WTC11 (cell line): ENCODE data around the gene MGAT3. TPM values are rescaled to one million over a fixed set of nuclear protein-coding genes. Genes with fewer than 3 reads are reported as not detected.

Source experiments
- ATAC-seq: fragments of 200-7000 bp; cut with Tn5 transposase; 2 replicates; pipeline ENCODE4 v1.10.0; 2021; ENCODE audit warnings: mild to moderate bottlenecking, moderate library complexity
- CTCF ChIA-PET: fragments of 300-600 bp; sonication (Branson Sonifier 250); formaldehyde crosslinking; loops from one replicate; lab custom pipeline; 2021; ENCODE audit warnings: antibody characterized with exemption; lab: Charles Lee
- POLR2A ChIA-PET: fragments of 350-600 bp; sonication (Branson Sonifier 250); formaldehyde crosslinking; loops from one replicate; lab custom pipeline; 2021; ENCODE audit warnings: antibody characterized with exemption; lab: Charles Lee
- DNase-seq: peaks from one replicate; pipeline ENCODE4 v3.0.0; 2021; ENCODE audit warnings: low spot score
- H3K27ac Mint-ChIP-seq: 2 replicates; pipeline ENCODE4 v1.8.0; 2021; ENCODE audit warnings: mixed read lengths
- H3K27me3 Mint-ChIP-seq: 2 replicates; pipeline ENCODE4 v1.8.0; 2021; ENCODE audit warnings: low read depth, mild to moderate bottlenecking, moderate library complexity, mixed read lengths
- H3K36me3 Mint-ChIP-seq: 2 replicates; pipeline ENCODE4 v1.8.0; 2021; ENCODE audit warnings: mixed read lengths
- H3K4me1 Mint-ChIP-seq: 2 replicates; pipeline ENCODE4 v1.8.0; 2022; ENCODE audit warnings: mixed read lengths
- H3K4me3 Mint-ChIP-seq: 2 replicates; pipeline ENCODE4 v1.8.0; 2021; ENCODE audit warnings: mild to moderate bottlenecking, moderate library complexity, mixed read lengths
- H3K9me3 Mint-ChIP-seq: 2 replicates; pipeline ENCODE4 v1.8.0; 2021; ENCODE audit warnings: mixed read lengths
- FOXP1 ChIP-seq: sonication (generic); formaldehyde crosslinking; IDR thresholded peaks from 2 replicates; pipeline ENCODE4 v1.8.0; 2022; ENCODE audit warnings: missing genetic modification reagents, mild to moderate bottlenecking, moderate library complexity, borderline replicate concordance
- GRHL2 ChIP-seq: fragments of 250-450 bp; sonication (Bioruptor Pico); IDR thresholded peaks from 2 replicates; pipeline ENCODE4 v1.8.0; 2022; ENCODE audit warnings: mild to moderate bottlenecking, moderate library complexity; ENCODE audit not compliant: insufficient replicate concordance, severe bottlenecking
- GTF2I ChIP-seq: fragments of 250-450 bp; sonication (Bioruptor Pico); conservative IDR thresholded peaks from 2 replicates; pipeline ENCODE4 v1.4.0; 2021; ENCODE audit warnings: mild to moderate bottlenecking
- IRF2 ChIP-seq: sonication (generic); formaldehyde crosslinking; IDR thresholded peaks from 2 replicates; pipeline ENCODE4 v1.8.0; 2022; ENCODE audit warnings: low read depth, missing genetic modification reagents, borderline replicate concordance
- KAT7 ChIP-seq: sonication (generic); formaldehyde crosslinking; IDR thresholded peaks from 2 replicates; pipeline ENCODE4 v1.8.1; 2023; ENCODE audit warnings: missing genetic modification reagents, mild to moderate bottlenecking, borderline replicate concordance
- SMAD4 ChIP-seq: sonication (generic); formaldehyde crosslinking; IDR thresholded peaks from 2 replicates; pipeline ENCODE4 v1.8.0; 2022; ENCODE audit warnings: mild to moderate bottlenecking, missing genetic modification reagents
- TEAD4 ChIP-seq: sonication (generic); formaldehyde crosslinking; IDR thresholded peaks from 2 replicates; pipeline ENCODE4 v1.8.0; 2022; ENCODE audit warnings: mild to moderate bottlenecking, missing genetic modification reagents
- ZNF138 ChIP-seq: sonication (generic); formaldehyde crosslinking; conservative IDR thresholded peaks from 2 replicates; pipeline ENCODE4 v1.8.1; 2022; ENCODE audit warnings: mild to moderate bottlenecking, moderate library complexity, missing genetic modification reagents
- total RNA-seq: library from RNA; stranded (reverse); gene quantifications from 3 replicates; pipeline ENCODE4 v1.2.3, GENCODE V29; 2021
- TF ChIP-seq, protein P1 (sequence below): sonication (generic); formaldehyde crosslinking; IDR thresholded peaks from 2 replicates; pipeline ENCODE4 v1.8.1; 2023; ENCODE audit warnings: mild to moderate bottlenecking, moderate library complexity, missing genetic modification reagents
- TF ChIP-seq, protein P2 (sequence below): sonication (generic); formaldehyde crosslinking; IDR thresholded peaks from 2 replicates; pipeline ENCODE4 v1.8.0; 2022; ENCODE audit warnings: mild to moderate bottlenecking, missing genetic modification reagents
- TF ChIP-seq, protein P3 (sequence below): sonication (generic); formaldehyde crosslinking; conservative IDR thresholded peaks from 2 replicates; pipeline ENCODE4 v1.8.1; 2023; ENCODE audit warnings: mild to moderate bottlenecking, low read depth, missing genetic modification reagents, moderate library complexity
- TF ChIP-seq, protein P4 (sequence below): fragments of 250-450 bp; sonication (Bioruptor Pico); IDR thresholded peaks from 2 replicates; pipeline ENCODE4 v1.9.0; 2021; ENCODE audit warnings: mild to moderate bottlenecking, borderline replicate concordance
- TF ChIP-seq, protein P5 (sequence below): sonication (generic); formaldehyde crosslinking; IDR thresholded peaks from 2 replicates; pipeline ENCODE4 v1.8.1; 2023; ENCODE audit warnings: mild to moderate bottlenecking, missing genetic modification reagents, borderline replicate concordance
- TF ChIP-seq, protein P6 (sequence below): sonication (generic); formaldehyde crosslinking; IDR thresholded peaks from 2 replicates; pipeline ENCODE4 v1.8.1; 2022; ENCODE audit warnings: mild to moderate bottlenecking, moderate library complexity, missing genetic modification reagents
- TF ChIP-seq, protein P7 (sequence below): fragments of 250-450 bp; sonication (Bioruptor Pico); IDR thresholded peaks from 2 replicates; pipeline ENCODE4 v2.1.2; 2022; ENCODE audit warnings: mild to moderate bottlenecking, moderate library complexity
- TF ChIP-seq, protein P8 (sequence below): sonication (generic); formaldehyde crosslinking; IDR thresholded peaks from 2 replicates; pipeline ENCODE4 v1.8.0; 2022; ENCODE audit warnings: mild to moderate bottlenecking, missing genetic modification reagents

Gene MGAT3
- total RNA-seq, 1 experiment from 2014 or later, result 11.4 TPM

DNA sequence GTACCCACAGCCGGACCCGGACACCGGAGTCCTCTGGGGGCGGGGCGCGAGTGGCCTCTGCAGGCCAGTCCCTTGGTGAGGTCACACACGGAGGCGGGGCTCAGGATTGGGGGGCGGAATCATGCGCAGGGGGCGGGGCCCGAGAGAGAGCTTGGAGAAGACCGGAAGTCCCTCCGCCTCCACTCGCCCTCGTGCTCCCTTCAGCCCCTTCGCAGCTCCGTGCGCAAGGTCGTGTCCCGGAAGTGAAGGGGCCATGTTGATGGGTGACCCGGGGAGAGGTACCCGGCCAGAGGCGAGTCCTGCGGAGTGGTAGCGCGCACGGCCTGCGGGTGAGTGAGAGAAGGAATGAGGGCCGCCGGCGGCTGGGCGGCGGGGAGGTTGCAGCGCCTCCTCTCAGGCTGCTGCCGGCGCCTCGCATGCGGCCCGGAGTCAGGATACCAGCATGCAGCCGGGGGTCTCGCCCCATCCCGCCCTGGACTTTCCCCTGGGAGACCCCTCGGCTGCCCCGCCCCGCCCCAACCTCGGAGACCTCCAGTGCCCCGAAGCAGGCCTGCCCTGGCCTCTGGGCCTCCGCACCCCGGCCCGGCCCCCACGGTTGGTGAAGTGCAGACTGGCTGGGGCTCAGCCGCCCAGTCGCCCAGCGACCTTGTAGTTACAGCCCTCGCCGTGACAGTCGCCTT, 45.4 kb downstream of the MGAT3 start, which contains the start of gene MIEF1 (continued):
- TF ChIP-seq, protein P1, sequence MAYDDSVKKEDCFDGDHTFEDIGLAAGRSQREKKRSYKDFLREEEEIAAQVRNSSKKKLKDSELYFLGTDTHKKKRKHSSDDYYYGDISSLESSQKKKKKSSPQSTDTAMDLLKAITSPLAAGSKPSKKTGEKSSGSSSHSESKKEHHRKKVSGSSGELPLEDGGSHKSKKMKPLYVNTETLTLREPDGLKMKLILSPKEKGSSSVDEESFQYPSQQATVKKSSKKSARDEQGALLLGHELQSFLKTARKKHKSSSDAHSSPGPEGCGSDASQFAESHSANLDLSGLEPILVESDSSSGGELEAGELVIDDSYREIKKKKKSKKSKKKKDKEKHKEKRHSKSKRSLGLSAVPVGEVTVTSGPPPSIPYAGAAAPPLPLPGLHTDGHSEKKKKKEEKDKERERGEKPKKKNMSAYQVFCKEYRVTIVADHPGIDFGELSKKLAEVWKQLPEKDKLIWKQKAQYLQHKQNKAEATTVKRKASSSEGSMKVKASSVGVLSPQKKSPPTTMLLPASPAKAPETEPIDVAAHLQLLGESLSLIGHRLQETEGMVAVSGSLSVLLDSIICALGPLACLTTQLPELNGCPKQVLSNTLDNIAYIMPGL (CRISPR knock-in tag), result peak; percentile 33; the same call in 1 of the 2 replicates
- TF ChIP-seq SMAD4 (CRISPR knock-in tag) (no peak), IRF2 (CRISPR knock-in tag) (no peak), GRHL2 (CRISPR knock-in tag) (no peak), KAT7 (CRISPR knock-in tag) (no peak)
- TF ChIP-seq, protein P2, sequence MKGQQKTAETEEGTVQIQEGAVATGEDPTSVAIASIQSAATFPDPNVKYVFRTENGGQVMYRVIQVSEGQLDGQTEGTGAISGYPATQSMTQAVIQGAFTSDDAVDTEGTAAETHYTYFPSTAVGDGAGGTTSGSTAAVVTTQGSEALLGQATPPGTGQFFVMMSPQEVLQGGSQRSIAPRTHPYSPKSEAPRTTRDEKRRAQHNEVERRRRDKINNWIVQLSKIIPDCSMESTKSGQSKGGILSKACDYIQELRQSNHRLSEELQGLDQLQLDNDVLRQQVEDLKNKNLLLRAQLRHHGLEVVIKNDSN (CRISPR knock-in tag), result peak; percentile 80; the same call in 1 of the 2 replicates

DNA sequence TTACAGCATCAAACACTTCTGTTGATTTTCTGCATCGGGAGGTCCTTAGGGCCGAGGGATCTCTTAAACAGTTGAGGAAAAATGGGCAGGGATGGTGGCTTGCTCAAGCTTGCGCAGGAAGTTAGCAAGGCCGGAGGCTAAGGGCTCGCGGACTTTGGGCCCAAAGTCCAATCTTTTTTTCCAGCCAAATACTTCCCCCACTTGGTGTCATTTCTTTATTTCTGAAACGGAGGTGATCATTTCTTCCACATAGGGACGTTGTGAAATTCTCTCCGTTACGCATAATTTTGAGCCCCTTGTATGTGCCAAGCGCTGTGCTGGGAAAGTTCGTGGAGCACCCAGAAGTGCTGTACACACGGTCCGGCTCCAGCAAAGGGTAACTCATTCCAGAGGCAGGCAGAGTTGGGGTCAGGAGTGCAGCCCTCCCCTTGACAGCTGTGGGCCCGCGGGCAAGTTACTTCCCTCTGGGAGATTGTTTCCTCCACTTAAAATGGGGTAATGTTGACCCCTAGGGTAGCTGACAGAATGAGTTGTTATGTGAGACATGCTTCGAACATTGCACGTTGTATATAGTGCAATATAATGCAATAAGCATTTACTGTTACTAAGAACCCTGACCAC, 46.1 kb downstream of the MGAT3 start:
- Mint-ChIP-seq H3K4me3 (peak overlapping the region; percentile 97), H3K27me3 (peaks cover 89% of the 10 kb centered on the region), H3K36me3 (peaks cover 37% of the 10 kb centered on the region), H3K27ac (no peak overlapping the region), H3K9me3 (no peaks in the 10 kb centered on the region), H3K4me1 (peaks cover 13% of the 10 kb centered on the region)
- ATAC-seq, result no peak
- ChIA-PET POLR2A (interaction anchor here (1.0 to 1.7 kb wide), 3 partner anchors 17 to 21 kb away, joined by 3 to 16 read pairs (median 8); partner anchors contain the start of gene ATF4), CTCF (interaction anchor here (1.0 to 4.8 kb wide), 7 partner anchors 9 to 104 kb away, joined by 3 to 41 read pairs (median 10); partner anchors contain the start of gene TAB1)
- DNase-seq, result no peak
- TF ChIP-seq, protein P3, sequence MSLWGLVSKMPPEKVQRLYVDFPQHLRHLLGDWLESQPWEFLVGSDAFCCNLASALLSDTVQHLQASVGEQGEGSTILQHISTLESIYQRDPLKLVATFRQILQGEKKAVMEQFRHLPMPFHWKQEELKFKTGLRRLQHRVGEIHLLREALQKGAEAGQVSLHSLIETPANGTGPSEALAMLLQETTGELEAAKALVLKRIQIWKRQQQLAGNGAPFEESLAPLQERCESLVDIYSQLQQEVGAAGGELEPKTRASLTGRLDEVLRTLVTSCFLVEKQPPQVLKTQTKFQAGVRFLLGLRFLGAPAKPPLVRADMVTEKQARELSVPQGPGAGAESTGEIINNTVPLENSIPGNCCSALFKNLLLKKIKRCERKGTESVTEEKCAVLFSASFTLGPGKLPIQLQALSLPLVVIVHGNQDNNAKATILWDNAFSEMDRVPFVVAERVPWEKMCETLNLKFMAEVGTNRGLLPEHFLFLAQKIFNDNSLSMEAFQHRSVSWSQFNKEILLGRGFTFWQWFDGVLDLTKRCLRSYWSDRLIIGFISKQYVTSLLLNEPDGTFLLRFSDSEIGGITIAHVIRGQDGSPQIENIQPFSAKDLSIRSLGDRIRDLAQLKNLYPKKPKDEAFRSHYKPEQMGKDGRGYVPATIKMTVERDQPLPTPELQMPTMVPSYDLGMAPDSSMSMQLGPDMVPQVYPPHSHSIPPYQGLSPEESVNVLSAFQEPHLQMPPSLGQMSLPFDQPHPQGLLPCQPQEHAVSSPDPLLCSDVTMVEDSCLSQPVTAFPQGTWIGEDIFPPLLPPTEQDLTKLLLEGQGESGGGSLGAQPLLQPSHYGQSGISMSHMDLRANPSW (CRISPR knock-in tag), result no peak
- TF ChIP-seq TEAD4 (CRISPR knock-in tag) (no peak), GTF2I (CRISPR knock-in tag) (no peak), ZNF138 (CRISPR knock-in tag) (no peak), FOXP1 (CRISPR knock-in tag) (no peak)
- TF ChIP-seq, protein P4, sequence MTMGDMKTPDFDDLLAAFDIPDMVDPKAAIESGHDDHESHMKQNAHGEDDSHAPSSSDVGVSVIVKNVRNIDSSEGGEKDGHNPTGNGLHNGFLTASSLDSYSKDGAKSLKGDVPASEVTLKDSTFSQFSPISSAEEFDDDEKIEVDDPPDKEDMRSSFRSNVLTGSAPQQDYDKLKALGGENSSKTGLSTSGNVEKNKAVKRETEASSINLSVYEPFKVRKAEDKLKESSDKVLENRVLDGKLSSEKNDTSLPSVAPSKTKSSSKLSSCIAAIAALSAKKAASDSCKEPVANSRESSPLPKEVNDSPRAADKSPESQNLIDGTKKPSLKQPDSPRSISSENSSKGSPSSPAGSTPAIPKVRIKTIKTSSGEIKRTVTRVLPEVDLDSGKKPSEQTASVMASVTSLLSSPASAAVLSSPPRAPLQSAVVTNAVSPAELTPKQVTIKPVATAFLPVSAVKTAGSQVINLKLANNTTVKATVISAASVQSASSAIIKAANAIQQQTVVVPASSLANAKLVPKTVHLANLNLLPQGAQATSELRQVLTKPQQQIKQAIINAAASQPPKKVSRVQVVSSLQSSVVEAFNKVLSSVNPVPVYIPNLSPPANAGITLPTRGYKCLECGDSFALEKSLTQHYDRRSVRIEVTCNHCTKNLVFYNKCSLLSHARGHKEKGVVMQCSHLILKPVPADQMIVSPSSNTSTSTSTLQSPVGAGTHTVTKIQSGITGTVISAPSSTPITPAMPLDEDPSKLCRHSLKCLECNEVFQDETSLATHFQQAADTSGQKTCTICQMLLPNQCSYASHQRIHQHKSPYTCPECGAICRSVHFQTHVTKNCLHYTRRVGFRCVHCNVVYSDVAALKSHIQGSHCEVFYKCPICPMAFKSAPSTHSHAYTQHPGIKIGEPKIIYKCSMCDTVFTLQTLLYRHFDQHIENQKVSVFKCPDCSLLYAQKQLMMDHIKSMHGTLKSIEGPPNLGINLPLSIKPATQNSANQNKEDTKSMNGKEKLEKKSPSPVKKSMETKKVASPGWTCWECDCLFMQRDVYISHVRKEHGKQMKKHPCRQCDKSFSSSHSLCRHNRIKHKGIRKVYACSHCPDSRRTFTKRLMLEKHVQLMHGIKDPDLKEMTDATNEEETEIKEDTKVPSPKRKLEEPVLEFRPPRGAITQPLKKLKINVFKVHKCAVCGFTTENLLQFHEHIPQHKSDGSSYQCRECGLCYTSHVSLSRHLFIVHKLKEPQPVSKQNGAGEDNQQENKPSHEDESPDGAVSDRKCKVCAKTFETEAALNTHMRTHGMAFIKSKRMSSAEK (CRISPR knock-in tag), result no peak
- TF ChIP-seq, protein P5, sequence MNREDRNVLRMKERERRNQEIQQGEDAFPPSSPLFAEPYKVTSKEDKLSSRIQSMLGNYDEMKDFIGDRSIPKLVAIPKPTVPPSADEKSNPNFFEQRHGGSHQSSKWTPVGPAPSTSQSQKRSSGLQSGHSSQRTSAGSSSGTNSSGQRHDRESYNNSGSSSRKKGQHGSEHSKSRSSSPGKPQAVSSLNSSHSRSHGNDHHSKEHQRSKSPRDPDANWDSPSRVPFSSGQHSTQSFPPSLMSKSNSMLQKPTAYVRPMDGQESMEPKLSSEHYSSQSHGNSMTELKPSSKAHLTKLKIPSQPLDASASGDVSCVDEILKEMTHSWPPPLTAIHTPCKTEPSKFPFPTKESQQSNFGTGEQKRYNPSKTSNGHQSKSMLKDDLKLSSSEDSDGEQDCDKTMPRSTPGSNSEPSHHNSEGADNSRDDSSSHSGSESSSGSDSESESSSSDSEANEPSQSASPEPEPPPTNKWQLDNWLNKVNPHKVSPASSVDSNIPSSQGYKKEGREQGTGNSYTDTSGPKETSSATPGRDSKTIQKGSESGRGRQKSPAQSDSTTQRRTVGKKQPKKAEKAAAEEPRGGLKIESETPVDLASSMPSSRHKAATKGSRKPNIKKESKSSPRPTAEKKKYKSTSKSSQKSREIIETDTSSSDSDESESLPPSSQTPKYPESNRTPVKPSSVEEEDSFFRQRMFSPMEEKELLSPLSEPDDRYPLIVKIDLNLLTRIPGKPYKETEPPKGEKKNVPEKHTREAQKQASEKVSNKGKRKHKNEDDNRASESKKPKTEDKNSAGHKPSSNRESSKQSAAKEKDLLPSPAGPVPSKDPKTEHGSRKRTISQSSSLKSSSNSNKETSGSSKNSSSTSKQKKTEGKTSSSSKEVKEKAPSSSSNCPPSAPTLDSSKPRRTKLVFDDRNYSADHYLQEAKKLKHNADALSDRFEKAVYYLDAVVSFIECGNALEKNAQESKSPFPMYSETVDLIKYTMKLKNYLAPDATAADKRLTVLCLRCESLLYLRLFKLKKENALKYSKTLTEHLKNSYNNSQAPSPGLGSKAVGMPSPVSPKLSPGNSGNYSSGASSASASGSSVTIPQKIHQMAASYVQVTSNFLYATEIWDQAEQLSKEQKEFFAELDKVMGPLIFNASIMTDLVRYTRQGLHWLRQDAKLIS, result no peak
- TF ChIP-seq, protein P6, sequence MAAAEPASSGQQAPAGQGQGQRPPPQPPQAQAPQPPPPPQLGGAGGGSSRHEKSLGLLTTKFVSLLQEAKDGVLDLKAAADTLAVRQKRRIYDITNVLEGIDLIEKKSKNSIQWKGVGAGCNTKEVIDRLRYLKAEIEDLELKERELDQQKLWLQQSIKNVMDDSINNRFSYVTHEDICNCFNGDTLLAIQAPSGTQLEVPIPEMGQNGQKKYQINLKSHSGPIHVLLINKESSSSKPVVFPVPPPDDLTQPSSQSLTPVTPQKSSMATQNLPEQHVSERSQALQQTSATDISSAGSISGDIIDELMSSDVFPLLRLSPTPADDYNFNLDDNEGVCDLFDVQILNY (CRISPR knock-in tag), result no peak
- TF ChIP-seq, protein P7, sequence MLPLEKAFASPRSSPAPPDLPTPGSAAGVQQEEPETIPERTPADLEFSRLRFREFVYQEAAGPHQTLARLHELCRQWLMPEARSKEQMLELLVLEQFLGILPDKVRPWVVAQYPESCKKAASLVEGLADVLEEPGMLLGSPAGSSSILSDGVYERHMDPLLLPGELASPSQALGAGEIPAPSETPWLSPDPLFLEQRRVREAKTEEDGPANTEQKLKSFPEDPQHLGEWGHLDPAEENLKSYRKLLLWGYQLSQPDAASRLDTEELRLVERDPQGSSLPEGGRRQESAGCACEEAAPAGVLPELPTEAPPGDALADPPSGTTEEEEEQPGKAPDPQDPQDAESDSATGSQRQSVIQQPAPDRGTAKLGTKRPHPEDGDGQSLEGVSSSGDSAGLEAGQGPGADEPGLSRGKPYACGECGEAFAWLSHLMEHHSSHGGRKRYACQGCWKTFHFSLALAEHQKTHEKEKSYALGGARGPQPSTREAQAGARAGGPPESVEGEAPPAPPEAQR, result no peak
- TF ChIP-seq, protein P8, sequence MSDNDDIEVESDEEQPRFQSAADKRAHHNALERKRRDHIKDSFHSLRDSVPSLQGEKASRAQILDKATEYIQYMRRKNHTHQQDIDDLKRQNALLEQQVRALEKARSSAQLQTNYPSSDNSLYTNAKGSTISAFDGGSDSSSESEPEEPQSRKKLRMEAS (CRISPR knock-in tag), result no peak
